Activated CD4-positive, CD25-positive, alpha-beta regulatory T cell treated with anti-CD3 and anti-CD28 coated beads, Interleukin-2, amount 50 U/mL, for 24 hours (primary cell): ENCODE data around the gene ELF3.
A peak's percentile ranks its signal among the peaks of the same experiment; 100 is the strongest.
"Not testable (repeated sequence)": the region's sequence is repeated elsewhere in the genome, so short reads cannot be mapped to it uniquely, and the experiment has no call there.

Source experiments
- ATAC-seq, 2 donors: fragments of 150-1000 bp; cut with Tn5 transposase; one replicate each; pipeline ENCODE4 v1.10.0; 2021; ENCODE audit warnings: mild to moderate bottlenecking in 1 of 2, moderate library complexity in 1 of 2

The ELF3 gene

DNA sequence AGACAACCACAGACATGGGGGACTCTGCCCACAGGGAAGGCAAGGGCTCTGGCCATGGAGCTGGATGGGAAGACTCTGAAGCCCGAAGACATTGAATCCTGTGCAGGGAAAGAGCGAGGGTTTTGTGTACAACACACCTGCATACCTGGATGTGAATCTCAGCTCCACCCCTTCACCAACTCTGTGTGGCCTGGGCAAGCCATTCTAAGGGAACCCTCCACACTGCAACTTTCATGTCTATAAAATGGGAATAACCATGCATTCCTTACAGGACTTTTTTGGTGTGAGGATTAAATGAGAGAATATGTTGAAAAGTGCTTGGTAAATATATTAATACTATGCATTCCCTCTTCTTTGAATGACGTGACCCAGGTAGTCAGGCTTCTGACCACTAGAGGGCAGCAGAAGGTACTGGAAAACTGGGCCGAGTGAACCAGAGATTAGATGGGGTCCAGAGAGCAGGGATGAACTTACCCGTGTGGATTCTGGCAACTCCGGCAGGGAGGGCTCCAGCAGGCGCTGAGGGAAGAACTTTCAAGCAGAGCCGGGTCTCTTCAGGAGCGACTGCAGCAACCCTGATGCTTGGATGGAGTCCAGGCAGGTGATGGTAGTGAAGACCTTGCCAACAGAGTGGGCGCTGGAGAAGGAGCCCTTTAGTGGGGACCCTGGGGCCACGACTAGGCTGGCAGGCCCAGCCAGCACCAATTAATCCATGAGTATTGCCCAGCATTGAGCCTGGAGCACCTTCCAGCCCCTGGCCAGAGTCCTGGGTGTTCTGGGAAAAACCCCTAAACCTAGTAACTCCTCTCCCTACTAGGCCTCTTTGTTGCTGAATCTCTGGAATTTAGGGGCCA is 834 bp upstream of the ELF3 start:
- ATAC-seq, result peak; percentile 50 to 64

DNA sequence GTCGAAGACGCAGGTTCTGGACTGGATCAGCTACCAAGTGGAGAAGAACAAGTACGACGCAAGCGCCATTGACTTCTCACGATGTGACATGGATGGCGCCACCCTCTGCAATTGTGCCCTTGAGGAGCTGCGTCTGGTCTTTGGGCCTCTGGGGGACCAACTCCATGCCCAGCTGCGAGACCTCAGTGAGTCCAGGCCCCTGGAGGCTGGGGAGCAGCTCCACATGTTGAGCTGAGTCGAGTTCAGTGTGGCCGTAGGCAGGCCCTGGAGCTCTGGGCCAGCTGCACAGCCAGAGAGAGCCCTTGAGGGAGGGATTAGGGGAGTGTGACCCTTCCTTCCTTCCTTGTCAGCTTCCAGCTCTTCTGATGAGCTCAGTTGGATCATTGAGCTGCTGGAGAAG is 1.6 kb downstream of the ELF3 start:
- no peak for ATAC-seq

DNA sequence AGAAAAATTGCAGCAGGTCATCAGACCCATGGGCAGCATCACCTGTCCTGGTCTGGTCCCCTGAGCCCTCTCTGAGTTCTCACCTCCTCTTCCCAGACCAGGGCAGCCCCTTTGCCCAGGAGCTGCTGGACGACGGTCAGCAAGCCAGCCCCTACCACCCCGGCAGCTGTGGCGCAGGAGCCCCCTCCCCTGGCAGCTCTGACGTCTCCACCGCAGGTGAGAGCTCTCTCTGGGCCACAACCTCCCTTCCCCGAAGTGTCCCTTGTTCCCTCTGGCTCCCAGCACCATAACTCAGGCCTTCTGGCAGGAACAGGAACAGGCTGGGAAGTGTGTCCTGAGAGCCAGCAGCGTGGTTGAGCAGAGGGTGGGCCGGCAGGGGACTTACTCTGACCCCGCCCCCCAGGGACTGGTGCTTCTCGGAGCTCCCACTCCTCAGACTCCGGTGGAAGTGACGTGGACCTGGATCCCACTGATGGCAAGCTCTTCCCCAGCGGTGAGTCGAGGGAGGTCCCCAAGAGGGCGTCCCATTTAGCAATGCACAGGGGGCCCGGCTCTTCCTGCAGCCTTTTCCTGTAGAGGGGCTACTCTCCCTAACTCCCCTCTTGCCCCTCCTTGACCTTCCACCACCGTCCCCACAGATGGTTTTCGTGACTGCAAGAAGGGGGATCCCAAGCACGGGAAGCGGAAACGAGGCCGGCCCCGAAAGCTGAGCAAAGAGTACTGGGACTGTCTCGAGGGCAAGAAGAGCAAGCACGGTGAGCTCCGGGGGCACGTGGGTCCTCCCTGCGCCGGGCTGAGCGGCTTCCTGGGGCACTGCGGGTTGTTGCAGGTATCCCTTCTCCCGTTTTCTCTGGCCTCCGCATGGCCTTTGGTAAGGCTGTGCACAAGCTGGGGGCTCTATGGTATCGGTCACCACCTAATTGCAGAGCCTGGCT is 2.4 kb downstream of the ELF3 start:
- ATAC-seq, result no peak

DNA sequence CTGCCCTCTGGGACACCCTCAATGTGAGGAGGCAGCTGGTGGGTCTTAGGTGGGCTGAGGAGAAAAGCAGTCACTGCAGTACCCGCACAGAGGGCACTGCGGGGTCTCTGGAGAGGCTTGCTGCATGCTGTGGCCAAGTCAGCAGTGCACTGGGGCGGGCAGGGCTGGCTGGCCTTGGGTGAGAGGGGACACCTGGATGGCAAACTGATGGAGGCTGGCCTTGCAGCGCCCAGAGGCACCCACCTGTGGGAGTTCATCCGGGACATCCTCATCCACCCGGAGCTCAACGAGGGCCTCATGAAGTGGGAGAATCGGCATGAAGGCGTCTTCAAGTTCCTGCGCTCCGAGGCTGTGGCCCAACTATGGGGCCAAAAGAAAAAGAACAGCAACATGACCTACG is 3.2 kb downstream of the ELF3 start:
- ATAC-seq, result no peak

DNA sequence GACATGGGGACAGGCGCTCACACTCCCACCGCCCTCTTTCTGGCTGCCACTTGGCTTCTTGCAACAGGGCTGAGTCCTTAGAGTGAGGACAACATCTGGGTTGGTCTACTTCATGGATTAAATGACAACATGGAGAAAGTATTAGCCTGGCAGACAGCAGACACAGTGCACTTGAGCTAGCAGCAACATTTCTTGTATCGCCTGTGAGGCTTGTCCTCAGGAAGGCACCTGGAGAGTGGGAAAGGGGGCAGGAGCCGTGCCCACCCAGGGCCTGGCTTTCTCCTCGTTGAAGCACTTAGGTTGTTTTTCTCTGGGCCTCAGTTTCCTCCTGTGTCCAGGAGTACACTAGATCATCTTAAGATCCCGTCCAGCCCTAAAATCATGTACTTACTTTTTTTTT is 3.7 kb downstream of the ELF3 start:
- no peak for ATAC-seq

DNA sequence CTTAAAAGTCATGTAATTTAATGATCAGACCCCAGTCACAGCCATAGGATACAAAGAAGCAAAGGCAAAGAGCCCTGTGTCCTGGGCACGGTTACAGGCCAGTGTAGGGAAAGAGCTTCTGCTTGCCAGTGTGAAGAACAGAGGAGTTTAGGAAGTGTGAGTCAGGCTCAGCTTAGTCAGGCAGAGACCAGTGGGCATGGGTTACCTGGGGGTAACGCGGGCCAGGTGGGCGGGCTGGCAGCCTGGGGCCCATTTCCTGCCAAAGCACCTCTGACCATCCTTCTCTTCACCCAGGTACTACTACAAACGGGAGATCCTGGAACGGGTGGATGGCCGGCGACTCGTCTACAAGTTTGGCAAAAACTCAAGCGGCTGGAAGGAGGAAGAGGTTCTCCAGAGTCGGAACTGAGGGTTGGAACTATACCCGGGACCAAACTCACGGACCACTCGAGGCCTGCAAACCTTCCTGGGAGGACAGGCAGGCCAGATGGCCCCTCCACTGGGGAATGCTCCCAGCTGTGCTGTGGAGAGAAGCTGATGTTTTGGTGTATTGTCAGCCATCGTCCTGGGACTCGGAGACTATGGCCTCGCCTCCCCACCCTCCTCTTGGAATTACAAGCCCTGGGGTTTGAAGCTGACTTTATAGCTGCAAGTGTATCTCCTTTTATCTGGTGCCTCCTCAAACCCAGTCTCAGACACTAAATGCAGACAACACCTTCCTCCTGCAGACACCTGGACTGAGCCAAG is 4.7 kb downstream of the ELF3 start:
- no peak for ATAC-seq

DNA sequence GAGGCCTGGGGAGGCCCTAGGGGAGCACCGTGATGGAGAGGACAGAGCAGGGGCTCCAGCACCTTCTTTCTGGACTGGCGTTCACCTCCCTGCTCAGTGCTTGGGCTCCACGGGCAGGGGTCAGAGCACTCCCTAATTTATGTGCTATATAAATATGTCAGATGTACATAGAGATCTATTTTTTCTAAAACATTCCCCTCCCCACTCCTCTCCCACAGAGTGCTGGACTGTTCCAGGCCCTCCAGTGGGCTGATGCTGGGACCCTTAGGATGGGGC is 5.2 kb downstream of the ELF3 start:
- no peak for ATAC-seq

DNA sequence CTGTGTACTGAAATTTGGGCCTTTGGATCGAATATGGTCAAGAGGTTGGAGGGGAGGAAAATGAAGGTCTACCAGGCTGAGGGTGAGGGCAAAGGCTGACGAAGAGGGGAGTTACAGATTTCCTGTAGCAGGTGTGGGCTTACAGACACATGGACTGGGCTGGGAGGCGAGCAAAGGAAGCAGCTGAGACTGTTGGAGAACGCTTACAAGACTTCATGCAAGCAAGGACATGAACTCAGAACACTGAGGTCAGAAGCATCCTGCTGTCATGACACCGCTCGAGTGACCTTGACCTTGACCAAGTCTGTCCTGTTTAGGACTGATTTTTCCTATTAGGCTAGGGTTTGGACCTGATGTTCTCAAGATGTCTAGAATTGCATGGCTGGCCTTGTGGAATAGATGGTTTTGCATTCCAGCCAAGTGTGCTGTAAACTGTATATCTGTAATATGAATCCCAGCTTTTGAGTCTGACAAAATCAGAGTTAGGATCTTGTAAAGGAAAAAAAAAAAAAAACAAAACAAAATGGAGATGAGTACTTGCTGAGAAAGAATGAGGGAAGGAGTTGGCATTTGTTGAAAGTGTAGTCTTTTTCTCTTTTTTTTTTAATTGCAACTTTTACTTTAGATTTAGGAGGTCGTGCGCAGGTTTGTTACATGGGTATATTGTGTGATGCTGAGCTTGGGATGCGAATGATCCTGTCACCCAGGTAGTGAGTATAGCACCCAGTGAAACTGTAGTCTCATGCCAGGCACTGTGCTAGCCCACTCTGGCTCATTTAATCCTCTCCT is 5.8 kb downstream of the ELF3 start:
- ATAC-seq, result no peak

DNA sequence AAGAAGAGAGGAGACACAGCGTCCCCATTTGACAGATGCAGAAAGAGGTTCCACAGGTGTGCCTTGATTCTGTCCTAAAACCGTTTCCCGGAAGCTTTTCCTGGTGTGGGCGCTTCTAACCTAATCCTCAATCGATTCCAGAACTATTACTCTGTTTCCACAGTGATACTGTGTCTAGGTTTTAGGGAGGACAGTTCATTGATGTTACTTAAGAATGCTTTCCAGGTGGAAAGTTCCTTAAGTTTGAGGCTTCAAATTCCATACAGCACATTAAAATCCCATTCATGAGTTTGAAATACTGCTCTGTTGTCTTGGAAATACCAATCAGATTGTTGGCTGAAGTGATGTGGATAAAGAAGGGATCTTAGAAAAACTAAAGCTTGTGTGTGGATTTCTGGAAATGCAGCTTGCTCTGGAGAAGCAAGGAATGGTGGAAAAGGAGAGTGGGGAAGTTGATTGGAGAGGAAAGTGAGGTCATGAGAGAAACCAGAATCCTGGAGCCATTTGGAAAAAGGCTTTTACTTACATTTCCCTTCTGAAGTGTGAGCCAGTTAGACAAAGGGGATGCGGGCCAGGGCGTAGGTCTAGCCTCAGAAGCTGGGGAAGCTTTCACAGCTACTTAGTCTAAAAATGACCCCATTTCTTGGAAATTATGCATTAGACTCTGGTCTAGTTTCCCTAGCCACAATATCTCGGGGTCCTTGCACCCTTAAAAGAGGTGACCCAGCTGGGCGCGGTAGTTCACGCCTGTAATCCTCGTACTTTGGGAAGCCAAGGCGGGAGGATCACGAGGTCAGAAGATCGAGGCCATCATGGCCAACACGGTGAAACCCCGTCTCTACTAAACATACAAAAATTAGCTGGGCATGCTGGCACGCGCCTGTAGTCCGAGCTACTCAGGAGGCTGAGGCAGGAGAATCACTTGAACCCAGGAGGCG is 6.7 kb downstream of the ELF3 start:
- no peak for ATAC-seq

DNA sequence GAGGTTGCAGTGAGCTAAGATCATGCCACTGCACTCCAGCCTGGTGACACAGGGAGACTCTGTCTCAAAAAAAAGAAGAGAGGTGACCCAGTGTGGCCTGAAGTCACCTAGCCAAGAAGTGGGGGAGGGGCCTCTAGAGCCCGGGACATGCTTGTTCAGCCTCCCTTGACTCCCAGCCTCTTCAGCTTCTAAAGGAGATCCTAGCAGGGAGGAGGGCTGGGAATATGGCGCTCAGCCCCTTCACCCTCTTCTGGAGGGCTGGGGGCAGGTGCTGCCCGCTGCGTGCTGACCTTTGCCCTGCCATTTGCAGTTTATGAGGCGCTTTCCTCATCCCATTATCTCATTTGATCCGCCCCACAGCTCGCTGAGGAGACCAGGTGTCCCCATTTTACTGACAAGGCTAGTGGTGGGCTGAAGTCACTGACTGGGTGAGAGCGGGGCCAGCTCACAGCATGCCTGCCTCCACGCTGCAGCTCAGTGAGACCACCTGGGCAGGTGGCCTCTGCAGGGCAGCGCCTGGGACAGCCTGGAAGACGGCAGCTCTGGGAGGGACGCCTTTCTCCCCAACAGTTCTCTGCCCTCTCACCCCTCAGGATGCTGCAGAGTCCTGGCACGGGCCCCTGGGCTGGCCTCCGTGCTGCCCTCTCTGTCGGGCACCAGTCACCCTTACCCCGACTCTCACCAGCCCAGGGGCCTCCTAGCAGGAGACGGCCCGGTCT is 7.5 kb downstream of the ELF3 start:
- ATAC-seq, result no peak

DNA sequence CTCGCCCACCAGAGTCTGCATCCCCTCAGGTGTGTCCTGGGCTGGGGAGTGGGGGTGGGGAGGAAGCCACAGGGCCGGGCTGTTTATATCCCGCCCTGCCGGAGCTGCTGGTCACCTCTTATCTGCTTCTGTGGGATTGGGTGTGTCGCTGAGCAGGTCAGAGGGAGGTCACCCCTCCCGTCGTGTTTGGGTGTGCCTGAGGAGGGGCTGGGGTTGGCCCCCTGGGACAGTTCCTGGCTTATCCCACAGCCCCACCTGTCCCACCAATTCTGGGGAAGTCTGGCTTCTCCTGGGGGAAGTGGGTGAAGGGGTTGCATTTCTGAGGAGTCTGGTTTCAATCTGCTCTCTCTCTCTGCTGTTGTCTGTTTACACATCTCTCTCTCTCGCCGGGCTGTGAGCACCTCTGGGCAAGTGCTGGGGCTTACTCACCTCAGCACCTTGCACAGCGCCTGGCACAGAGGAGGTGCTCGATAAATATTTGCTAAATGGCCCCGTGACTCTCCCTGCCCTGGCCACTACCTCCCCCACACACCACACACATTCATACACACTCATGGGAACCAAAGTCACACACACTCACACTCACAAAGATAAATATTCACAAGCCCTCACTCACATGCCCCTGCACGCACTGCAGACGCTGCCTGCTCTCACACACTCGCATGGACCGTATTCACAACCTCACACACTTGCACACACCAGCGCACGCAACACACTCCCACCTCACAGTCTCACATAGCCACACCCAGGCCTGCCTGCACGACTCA is 8.3 kb downstream of the ELF3 start:
- ATAC-seq, result no peak

DNA sequence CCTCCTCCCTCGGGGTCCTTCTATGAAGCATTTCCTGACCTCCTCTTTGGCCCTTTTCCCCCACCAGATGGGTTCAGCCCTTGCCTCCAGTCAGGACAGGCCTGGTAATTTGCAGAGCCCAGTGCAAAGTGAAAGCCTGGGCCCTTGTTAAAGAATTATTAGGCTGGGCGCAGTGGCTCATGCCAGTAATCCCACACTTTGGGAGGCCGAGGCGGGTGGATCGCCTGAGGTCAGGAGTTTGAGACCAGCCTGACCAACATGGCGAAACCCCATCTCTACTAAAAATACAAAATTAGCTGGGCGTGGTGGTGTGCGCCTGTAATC is 8.8 kb downstream of the ELF3 start:
- not testable (repeated sequence) for ATAC-seq

DNA sequence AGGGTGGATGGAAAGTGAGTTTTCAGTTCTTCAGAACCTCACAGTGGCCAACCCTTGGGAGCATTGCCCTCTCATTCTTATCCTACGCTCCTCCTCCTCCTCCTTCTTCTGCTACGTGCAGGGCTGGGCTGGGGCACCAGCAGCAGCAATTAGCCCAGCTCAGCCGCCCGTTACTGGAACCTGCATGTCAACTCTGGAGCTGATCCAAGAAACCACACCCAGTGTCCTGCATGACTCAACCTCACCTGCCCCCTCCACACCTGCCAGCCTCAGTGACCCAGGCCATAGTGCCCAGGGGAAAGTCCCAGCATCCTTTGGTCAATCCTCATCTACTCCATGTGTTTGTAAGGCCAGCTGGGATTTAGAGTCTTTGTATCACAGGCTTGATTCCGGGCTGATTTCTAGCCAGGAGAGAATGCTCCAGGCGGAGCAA is 12.6 kb downstream of the ELF3 start:
- no peak for ATAC-seq

DNA sequence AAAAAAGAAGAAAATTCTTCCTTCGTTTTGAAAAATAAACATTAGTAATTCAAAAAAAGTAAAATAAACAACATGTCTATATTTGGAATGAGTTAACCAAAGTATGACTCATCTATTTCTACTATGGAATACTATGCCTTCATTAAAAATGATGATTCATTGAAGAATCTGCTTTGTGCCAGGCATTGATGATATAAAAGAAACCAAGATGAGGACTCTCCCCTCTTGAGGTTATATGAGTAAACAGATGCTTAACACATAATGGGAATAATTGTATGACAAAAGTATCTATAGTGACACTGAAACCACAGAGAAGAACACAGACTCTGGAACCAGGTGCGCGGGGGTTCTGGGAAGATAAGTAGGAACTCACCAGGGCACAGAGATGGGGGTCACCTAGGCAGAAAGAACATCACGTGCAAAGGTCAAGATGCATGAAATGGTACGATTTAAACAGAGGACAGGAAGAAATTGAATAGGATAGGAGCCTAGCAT is 18.8 kb downstream of the ELF3 start:
- no peak for ATAC-seq

DNA sequence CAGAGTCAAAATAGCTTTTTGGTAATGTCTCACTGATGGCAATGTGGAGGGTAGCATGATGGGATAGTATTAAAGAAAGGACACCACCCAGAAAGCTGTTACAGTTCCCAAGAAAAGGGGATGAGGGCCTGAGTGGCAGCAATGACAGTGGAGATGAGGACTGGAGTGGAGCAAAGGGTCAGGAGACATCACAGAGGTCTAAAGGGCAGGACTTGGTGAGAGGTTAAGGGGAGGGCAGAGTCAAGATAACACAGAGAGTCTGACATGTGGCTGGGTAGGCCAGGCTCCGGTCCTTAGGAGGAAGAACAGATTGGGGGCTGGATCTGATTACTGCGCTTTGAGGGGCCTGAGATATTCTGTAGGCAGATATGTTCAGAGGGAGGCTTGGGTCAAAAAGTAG is 19.3 kb downstream of the ELF3 start:
- no peak for ATAC-seq

DNA sequence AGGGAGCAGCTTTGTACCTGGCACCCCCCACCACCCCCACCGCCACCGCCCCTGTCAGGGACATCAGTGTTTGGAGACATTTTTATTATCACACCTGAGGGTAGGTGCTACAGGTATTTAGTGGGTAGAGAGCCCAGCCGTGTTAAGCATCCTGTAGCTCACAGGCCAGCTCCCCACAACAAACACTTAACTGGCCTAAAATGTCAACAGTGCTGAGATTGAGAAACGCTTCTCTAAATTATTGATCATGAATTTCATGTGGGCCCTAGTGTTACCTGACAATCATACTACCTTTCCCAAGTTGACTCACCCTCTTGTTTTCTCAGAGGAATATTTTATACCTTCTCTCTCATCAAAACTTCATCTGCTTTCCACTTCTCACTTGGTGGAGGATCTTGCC is 21.4 kb downstream of the ELF3 start:
- no peak for ATAC-seq

DNA sequence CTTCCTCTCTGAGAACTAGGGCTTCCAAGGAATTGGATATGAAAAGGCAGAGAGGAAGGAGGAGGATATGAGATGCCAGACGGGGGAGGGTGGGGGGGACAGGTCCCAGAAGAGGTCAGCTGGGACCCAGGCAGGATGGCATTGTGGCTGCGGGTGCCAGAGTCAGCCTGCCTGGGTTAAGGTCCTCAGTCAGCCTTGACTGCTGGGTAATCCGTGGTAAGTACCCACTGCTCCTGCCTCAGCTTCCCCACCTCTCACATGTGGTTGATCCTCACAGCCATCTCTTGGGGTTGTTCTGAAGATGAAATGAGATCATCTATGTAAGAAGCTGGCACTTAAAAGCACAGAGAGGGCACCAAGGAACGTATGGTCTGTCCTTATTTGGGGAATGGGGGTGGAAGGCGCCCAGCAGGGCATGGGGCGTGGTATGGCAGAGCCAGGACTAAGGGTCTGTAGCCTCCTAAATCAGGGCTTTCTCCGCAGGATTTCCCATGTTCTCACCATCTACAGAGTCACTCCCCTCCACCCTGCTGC is 23.8 kb downstream of the ELF3 start:
- no peak for ATAC-seq

DNA sequence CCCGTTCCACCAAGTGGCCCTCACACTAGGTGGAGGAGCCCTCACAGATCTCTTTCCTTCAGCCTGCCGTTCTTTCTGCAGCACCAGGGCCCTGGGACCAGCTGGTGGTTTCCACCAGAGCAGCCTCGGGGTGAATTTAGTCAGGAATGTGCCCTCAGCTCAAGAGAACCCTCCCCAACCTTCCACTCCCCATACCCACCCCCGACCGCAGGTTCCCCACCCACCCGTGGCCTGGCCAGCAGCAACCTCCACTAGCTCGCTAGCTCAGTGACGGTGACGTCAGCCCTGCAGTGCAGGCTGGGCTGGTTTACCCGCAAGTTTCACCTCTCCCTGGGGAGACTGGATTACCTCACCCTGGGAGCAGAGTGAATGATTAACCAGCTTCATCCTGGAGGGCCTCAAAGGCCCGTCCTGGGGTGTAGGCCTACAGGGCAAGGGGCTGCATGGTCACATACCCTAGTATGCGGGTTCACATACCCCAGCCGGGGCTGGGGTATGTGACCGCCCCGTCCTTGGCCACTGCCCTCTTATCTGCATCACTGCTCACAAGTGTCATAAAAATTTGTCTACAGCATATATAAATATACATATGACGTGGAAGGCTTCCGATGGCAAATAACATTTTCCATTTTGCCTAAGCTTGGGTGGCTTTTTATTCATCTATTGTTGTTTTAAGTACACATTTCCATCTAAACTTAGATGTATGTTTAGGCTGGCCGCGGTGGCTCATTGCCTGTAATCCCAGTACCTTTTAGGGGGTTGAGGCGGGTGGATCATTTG is 24.5 kb downstream of the ELF3 start:
- ATAC-seq, result no peak
